A549 (cell line): ENCODE measurements around the gene HSD11B1.

ENCODE experiments used
- CEBPB ChIP-seq, 2 experiments: fragments of >200 bp in 1 of 2; sonication (Bioruptor Twin) in 1 of 2; formaldehyde crosslinking in 1 of 2; IDR thresholded peaks; 2 replicates each; pipeline ENCODE4 v1.6.1; 2012 to 2016
- MAZ ChIP-seq: fragments of 150-350 bp; IDR thresholded peaks from 2 replicates; pipeline ENCODE4 v1.6.1; 2014; ENCODE audit warnings: antibody characterized with exemption, low read depth, low read length, borderline replicate concordance
- MYC ChIP-seq: IDR thresholded peaks from 2 replicates; pipeline ENCODE4 v1.6.1; 2012; ENCODE audit warnings: mild to moderate bottlenecking, inconsistent platforms, low read length, improper control_type of control experiment, borderline replicate concordance
- RAD21 ChIP-seq, 2 experiments: fragments of >200 bp in 1 of 2; sonication (Bioruptor Twin) in 1 of 2; formaldehyde crosslinking in 1 of 2; IDR thresholded peaks in 1 of 2; conservative IDR thresholded peaks in 1 of 2; 2 replicates in 1 of 2; 3 replicates in 1 of 2; pipeline ENCODE4 v1.6.1; 2012 to 2018; ENCODE audit warnings: inconsistent platforms in 1 of 2
- TF ChIP-seq, protein P1 (sequence below): fragments of >200 bp; sonication (Bioruptor Twin); formaldehyde crosslinking; IDR thresholded peaks from 3 replicates; pipeline ENCODE4 v1.5.1; 2016
- TF ChIP-seq, protein P2 (sequence below): IDR thresholded peaks from 2 replicates; pipeline ENCODE4 v1.6.1; 2012

DNA sequence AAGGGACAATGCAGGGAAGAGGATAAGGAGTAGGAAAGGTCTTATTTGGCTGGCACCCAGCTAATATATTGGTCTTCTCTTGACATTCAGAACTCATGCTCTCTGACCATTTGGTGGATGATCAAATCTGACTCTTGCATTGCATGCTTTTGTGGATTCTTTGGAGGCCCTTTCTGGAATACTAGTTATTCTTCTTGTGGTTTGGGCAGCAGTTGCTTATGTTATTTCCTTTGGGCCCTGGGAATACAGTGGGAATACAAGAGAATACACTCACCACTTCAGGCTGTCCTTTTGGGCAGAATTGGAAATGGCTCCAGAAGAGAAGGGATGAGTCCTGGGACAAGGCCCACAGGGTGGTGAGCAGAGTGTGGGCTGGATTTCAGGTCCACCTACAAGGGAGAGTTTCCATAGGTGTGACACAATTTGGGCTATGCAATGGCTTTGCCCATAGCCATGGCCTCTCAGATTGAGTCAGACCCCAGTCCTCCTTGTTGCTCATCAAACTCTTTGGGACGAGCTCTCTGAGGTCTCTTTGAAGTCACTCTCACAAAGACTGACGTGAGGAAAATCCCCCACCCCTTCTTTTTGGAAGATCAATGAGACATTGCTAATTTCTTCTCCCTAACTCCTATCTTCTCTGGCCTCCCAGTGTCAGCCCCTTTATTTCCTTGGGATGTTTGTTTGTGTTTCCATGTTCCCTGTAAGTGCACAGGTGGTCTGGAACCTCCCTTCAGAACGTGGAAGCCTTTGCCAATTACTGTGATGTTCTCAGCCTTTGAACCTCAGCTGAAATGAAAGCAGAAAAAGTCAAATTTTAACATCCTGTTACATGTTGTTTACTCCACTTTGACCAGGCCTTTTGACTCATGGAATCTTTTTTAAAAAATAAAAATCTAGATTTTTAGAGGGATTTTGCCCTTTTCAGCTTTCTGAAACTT lies 19.4 kb downstream of the HSD11B1 start:
- no peak for TF ChIP-seq MYC
- TF ChIP-seq, protein P1, sequence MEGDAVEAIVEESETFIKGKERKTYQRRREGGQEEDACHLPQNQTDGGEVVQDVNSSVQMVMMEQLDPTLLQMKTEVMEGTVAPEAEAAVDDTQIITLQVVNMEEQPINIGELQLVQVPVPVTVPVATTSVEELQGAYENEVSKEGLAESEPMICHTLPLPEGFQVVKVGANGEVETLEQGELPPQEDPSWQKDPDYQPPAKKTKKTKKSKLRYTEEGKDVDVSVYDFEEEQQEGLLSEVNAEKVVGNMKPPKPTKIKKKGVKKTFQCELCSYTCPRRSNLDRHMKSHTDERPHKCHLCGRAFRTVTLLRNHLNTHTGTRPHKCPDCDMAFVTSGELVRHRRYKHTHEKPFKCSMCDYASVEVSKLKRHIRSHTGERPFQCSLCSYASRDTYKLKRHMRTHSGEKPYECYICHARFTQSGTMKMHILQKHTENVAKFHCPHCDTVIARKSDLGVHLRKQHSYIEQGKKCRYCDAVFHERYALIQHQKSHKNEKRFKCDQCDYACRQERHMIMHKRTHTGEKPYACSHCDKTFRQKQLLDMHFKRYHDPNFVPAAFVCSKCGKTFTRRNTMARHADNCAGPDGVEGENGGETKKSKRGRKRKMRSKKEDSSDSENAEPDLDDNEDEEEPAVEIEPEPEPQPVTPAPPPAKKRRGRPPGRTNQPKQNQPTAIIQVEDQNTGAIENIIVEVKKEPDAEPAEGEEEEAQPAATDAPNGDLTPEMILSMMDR = no peak
- TF ChIP-seq, protein P2, sequence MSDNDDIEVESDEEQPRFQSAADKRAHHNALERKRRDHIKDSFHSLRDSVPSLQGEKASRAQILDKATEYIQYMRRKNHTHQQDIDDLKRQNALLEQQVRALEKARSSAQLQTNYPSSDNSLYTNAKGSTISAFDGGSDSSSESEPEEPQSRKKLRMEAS = no peak
- no peak for TF ChIP-seq MAZ
- TF ChIP-seq RAD21 (conservative IDR thresholded peaks at IDR 0.05 in 1 of 2, IDR thresholded peaks at IDR 0.05 in 1 of 2) = no peak
- TF ChIP-seq CEBPB (IDR thresholded peaks at IDR 0.05) = no peak
